HG02588 (cell line): ENCODE measurements around the gene ETFA.

Source experiments
- ATAC-seq: cut with Tn5 transposase; IDR thresholded peaks from one replicate; pipeline ENCODE4 v1.9.1; 2021; ENCODE audit warnings: mild to moderate bottlenecking, moderate library complexity; ENCODE audit not compliant: unreplicated experiment

ETFA gene

DNA sequence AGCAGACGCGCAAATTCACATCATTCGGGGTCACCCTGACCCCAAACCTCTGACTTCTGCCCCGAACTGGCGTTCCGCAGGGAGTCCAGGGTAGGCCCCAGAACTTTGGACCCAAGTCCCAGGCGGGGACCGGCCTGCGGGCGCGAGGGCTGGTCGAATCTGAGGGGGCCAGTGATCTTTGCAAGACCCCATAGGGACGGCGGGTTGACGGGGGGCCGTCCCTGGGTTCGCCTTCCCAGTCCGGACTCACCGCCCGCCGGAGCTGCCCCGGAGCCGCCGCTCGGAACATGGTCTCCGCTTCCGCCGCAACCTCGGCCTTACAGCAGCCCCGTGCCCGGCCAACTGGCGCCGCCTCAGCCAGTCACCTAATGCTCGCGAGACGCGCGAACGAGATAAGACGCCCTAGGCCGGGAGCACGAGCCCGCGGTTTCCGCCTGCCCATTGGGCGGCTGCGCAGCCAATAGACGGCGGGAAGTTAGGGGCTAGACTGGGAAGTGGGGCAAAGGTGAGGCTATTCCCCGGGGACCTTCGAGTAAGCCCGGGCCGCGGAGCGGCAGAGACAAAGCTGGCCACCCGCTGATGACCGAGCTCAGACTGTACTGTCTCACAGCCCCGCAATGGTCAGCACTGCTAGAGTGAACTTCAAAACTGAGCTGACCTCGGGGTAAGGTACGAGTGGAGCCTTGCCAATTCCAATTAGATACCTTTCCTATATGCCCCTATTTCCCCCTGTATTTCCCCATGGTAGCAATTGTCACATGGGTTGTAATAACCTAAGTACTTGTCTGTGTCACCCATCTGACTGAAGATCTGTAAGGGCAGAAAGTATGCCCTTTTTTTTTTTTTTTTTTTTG, at the start of gene ETFA:
ETFA (minus strand) TSS at position 370 of the 854 bp plus-strand sequence; CDS start at position 289, 81 bp downstream.
- ATAC-seq: peak; percentile 97

DNA sequence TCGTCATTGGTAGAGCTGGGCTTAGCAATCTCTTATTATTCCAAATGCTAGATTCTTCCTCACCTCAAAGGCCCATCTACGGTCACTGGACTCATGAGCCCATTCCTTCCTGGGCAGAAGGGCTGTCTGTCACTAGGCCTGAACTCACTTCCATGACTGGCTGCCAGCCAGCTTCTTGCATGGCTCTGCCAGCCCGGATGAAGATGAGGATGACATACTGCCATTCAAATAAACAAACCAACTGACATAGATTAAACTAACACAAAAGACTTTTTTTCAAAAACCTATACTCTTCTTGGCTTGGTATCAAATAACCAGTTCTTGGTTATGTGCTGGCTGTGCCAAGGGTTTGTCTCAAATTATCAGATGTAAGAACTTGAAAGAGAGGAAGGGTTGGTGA, 49.1 kb upstream of the ETFA start:
- ATAC-seq: no peak

- ATAC-seq: no peak
Observed at GRCh38 chr15:76359152-76359551, 47.9 kb upstream of the ETFA start.

DNA sequence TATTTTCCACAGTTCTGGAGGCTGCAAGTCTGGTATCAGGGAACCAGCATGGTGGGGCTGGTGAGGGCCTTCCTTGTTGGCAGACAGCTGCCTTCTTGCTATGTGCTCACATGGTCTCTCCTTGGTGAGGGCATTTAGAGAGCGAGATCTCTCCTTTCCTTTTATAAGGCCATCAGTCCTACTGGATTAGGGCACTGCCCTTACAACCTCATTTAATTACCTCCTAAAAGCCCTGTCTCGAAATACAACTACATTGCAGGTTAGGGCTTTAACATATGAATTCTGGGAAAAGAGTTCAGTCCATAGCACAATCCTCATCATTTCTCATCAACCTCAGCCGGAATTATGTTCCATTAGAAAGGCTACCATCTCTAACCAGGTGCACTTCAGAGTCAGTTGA, 47.2 kb upstream of the ETFA start:
- no peak for ATAC-seq

GRCh38 chr15:76354823-76355440, 43.7 kb upstream of the ETFA start:
- no peak for ATAC-seq

- no peak for ATAC-seq
Observed at GRCh38 chr15:76353903-76354302, 42.6 kb upstream of the ETFA start.

DNA sequence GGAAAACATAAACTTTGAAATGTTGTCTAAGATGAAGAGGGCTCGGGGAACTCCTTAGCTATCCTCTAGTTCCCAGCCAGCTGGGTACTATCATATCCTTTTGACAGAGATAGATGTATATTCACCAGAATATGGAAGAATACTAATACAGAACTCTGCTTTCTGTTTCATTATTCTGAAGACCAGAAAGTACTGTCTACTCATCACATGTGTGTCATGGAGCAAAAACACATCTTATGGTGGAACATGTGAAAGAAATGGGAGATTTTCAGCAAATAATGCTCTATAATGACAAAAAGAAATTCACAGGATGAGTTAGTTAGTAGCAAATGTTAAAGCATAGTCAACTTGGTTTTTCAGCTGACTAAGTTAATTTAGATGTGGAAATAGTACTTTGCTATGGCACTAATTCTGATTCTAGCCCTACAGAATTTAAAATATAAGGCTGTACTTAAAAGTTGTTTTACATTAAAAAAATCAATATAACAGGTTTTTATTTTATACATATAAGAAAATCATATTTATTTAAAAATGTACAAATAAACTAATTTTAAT, 41.8 kb upstream of the ETFA start:
- no peak for ATAC-seq

GRCh38 chr15:76349301-76350070, 38.2 kb upstream of the ETFA start:
- ATAC-seq: no peak

- no peak for ATAC-seq
Observed at GRCh38 chr15:76347482-76348055, 36.3 kb upstream of the ETFA start.

- ATAC-seq: no peak
Observed at GRCh38 chr15:76346669-76347481, 35.6 kb upstream of the ETFA start.

DNA sequence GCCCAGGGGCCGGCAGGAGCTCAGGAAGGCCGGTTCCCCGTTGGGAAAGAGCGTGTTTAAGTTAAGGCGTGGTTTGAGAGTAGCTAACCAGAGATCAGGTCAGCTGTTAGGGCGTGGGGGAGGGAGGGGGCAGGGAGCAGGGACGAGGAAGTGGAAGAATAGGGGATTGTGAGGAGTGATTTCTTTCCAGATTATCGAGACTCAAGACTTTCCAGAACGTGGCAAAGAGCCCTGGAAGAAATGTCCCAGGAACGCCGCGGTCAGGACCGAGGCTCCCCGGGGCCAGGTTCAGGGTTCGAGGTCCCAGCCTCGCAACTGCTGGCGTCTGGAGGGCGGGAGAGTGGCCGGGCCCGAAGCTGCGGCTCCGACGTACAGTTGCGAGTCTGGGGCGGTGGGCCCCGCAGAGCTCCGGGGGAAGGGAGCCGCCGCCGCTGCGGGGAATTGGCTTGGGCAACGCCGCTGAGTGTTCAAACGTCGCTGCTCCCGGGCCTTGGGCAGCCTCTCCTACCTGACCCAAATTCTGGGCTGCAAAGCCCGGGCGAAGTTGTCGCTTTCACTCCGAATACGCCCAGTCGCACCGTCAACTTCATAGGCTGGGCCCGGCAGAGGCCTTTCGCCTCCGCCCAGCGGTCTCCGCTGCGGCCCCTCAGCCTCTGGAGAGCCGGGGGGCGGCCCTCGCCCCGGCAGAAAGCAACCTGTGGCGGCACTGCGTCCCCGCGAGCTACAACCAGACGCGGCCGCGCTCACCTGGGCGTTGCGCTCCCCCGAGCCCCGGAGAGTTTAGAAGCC, 34.8 kb upstream of the ETFA start:
- ATAC-seq: no peak

GRCh38 chr15:76345583-76345879, 34.3 kb upstream of the ETFA start:
- no peak for ATAC-seq

DNA sequence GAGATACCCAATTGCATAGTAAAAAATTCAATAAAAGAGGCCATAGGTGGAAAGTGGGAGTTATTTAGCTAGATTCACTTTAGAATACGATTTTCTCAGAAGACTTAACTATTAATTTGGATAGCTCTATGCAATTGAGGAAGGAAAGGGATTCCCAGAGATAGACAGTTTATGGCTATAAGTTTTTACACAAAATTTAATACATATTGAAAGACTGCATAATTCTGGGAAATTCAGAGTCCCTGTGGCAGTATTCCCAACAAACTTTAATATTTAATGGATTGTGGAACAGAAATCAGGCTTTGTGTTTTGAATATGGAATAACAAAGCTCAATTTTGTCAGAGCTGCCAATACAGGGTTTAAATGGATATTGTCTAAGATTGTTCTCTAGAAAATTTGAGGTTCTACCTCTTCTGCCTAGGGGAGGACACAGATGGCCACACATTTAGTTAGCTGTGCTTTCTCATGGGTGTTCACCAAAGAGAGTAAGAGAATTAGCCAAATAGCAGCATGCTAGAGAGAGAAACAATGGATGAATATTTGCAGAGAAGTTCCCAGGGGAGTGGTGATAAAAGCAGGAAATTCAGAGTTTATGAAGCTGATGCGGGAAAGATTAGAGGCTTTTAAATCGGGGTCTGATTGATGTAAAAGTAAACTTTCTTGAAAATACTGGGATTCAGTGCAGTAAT, 33.8 kb upstream of the ETFA start:
- ATAC-seq: no peak

DNA sequence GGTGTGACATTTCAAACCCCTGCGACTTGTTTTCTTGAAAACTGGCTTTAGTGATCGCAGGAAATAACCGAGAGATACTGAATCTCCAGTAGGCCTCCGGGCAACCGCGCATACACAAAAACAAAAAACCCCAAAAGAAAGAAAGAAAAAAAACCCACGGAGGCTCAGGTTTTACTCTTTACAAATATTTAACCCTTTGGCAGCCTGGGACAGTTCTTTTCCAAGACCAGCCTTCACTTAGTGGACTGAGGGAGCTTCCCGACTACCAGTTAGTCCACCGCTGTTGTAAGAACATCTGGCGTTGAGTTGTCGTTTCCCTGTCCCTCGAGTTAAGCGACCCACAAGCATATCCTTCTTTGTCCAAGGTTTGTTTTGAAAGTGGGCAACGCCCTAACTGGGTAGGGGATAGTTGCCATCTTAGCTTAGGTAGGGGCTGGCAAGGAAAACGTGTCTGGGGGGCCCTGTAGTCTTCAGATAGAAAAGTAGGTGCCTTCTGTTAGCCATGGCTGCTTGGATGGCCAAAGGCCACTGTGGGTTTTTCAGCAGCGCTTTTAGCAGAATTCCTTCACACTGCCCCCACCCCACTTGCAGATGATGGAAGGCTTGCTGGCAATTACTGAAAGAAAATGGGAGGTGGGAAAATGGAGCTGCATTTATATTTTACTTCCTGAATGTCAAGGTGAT, 32.2 kb upstream of the ETFA start:
- ATAC-seq: no peak

DNA sequence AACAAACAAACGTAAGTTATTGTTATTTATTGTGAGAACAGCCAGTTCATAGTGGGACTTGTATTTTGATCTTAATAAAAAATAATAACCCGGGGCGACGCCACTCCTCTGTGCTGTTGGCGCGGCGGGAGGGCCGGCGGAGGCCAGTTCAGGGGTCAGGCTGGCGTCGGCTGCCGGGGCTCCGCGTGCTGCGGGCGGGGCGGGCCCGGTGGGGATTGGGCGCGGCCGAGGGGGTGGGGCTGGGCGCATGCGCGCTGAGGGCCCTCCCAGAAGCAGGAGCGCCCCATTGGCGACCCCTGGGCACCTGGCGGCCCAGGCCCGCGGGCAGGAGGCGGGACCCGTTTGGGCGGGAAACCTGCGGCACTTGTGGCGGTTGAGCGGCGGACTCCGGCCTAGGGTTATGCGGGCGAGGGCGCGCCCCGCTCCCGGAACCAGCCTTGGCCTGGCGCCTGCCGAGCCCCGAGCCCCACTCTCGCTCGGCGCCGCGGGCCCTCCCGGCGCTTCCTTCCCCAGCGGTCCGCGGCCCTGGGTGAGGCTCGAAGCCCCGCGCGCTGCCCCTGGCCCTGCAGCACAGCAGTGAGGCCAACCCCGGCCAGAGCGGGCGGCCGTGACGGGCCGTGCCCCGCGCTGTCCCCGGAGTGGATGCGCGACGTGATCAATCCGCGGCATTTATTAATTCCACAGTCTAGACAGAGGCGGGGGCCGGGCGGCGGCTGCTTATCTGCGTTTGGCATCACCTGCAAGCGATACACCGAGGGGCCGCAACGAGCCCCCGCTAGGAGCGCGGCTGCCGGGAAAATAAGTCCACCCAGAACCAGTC, 31.3 kb upstream of the ETFA start:
- ATAC-seq: no peak

DNA sequence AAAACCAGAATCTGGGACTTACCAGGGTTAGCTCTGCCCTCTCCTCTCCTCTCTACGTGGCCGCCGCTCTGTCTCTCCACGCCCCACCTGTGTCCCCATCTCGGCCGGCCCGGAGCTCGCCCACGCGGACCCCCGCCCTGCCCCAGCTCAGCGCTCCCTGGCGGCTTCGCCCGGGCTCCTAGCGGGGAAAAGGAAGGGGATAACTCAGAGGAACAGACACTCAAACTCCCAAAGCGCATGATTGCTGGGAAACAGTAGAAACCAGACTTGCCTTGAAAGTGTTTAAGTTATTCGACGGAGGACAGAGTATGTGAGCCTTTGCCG, 30.8 kb upstream of the ETFA start:
- ATAC-seq: no peak

DNA sequence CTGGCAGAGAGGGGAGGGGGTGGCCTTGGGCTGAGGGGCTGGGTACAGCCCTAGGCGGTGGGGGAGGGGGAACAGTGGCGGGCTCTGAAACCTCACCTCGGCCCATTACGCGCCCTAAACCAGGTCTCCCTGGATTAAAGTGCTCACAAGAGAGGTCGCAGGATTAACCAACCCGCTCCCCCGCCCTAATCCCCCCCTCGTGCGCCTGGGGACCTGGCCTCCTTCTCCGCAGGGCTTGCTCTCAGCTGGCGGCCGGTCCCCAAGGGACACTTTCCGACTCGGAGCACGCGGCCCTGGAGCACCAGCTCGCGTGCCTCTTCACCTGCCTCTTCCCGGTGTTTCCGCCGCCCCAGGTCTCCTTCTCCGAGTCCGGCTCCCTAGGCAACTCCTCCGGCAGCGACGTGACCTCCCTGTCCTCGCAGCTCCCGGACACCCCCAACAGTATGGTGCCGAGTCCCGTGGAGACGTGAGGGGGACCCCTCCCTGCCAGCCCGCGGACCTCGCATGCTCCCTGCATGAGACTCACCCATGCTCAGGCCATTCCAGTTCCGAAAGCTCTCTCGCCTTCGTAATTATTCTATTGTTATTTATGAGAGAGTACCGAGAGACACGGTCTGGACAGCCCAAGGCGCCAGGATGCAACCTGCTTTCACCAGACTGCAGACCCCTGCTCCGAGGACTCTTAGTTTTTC, 30.2 kb upstream of the ETFA start:
- no peak for ATAC-seq
